SIG-M5 treated with dmso at 0.1 percent for 504 hours (cell line): ENCODE results near the gene MRPS11.
"Not testable (repeated sequence)": the region's sequence is repeated elsewhere in the genome, so short reads cannot be mapped to it uniquely, and the experiment has no call there.

ENCODE experiments used
- DNase-seq: peaks from one replicate; lab custom pipeline; 2025; ENCODE audit not compliant: unreplicated experiment; lab: John Stamatoyannopoulos, UW

Gene MRPS11

DNA sequence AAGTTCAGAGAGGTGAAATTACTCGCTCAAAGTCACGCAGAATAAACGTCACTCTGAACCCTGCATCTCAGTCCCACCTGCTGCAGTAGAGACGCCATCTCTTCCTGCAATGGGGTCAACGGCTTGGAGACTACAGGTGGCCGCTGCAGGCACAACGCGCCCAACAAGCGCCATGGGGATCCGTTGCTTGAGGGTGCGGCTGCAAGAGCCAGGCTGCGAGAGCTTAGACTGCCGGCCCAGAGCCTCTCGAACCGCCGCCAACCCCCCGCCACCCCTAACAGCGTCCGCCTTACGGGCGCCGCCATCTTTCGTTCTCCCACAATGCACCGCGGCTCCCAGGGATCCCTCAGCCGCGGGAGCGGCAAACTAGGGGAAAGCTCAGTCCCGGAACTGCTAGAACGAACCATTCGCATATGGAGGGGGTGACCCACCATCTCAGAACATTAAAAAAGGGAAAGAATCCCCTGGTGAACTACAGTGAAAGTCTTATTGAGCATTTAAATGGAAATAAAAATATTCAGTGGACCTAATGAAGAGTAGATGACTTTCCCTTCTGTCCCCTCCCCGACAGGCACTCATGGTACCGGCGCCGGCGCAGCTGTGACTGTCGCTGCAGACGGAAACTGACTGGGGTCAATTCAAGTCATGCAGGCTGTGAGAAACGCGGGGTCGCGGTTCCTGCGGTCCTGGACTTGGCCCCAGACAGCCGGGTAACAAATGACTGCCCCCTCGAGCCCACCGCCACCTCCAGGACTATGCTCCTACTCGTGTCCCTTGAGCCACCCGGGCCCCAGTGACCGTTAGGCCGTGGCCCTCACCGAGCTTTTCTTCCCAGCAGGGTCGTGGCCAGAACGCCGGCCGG, at the start of gene MRPS11, which contains the start of gene MRPL46:
Gene MRPS11, plus strand, starts transcription at position 636 of the 862 bp plus-strand sequence. Its CDS starts 10 bp downstream, at position 646.
Gene MRPL46, minus strand, starts transcription at position 316 of the 862 bp plus-strand sequence. Its CDS starts 11 bp downstream, at position 305.
- DNase-seq: peak; percentile 92

DNA sequence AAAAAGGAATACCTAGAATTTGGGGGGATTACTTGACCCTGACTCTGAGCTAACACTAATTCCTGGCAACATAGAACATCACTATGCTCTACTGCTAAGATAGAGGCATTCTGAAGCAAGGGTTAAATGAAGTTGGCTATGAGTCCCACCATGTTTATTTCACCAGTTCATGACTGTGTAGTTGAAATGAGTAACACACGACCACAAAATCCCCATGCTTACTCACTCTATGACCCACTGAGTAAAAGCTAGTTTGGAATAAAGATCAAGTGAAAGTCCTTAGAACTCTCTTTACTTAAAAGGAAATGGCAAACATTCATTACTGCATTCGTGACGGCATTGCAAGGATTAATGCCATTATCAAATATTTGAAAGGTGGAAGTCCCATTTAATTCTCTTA, 47.7 kb upstream of the MRPS11 start:
- no peak for DNase-seq

DNA sequence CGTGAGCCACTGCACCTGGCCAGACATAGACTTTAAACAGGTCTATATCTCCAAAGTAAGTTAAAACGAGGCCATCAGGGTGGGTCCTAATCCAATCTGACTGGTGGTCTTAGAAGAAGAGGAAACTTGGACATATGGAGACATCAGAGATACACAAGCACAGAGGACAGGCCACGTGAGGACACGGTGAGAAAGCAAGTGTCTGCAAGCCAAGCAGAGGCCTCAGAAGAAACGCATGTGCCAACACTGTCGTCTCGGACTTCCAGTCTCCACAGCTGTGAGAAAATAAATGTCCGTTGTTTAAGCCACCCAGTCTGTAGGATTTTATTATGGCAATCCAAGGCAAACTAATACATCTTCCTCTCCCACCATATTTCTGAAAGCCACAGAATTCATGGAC, 44.2 kb upstream of the MRPS11 start:
- DNase-seq: no peak

DNA sequence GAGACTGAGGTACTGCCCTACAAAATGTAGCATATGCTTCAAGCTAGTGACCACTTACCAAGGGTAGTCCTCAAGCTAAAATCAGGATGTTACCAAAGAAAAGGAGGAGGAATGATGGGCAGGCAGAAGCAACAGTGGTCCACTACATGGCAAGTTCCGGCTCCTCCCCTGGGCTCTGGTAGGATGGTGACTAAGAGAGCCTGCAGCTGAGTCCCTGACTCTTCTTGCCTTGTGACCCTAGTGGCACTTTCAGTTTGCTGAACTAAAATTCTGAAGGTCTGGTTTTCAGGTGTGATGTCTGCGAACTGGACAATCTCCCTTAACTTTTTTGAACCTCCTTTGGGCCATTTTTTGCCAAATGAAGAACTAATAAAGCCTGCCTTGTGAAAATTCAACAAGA, 41.2 kb upstream of the MRPS11 start:
- no peak for DNase-seq

DNA sequence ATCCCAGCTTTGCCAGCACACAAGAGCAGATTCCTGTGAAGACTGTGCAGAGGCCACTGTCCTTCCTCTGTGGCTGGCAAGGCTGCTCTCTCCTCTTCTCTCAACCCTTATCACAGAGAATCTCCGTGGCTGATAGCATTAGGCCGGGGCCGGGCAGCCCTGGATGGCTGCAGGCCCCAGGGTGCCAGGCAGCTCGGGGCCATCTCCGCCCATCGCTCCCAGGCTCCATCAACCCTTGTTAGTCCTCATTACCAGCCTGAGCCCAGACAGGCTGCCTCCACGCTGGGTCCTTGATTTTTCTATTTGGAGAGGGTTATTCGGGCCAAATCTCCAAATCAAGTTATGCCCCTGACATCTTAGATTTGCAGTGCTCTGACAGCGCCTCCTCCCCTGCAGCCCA, 39.5 kb upstream of the MRPS11 start:
- DNase-seq: no peak

DNA sequence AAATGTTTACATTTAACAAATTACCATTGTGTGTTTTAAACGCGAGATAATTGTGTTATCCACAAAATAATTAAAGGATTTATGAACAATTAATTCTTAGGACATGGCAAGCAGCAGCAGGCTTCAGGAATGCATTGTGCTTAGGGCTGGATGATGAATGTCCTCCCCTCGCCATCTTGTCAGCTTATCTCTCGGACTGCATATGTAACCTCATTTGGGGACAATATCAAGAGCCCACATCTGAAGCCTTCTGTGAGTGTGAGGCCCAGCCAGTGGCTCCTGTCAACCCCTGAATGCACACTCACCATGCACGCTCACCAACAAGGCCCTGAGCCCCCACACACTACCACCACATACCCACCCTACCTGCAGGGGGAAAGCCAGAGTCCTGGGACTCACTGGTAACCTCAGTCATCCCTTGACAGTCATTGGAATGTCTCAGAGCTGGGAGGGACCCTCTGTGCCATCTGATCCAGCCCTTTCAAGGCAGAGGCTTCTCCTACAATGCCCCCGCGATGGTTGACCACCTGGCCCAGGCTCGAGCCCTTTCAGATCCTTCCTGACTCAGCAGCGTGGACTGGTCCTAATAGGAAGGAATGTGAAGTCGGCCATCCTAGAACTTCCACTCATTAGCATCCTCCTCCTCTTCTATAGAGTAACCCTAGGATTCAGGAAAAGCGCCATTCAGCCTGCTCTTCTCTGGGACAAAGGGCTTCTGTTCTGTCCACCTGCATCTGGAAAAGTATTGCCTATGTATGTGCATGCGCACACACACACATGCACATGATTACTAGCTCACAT, 38.5 kb upstream of the MRPS11 start:
- no peak for DNase-seq

DNA sequence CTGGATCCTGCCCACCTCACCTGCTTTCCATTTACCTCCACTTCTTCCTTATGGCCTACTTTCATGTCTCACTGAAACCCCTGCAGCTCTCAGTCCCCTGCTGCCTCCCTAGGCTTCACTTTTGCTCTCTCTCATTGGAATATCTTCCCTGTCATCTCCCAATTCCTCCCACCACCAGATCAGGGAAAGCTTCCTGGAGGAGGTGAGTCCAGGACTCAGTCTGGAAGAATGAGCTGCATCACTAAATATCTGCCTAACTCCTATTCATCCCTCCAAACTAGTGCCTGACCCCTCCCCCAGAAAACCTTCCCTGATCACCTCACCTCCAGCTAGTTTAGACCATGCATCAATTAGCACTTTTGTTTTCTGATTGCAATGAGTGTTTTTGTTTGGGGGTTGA, 37.5 kb upstream of the MRPS11 start:
- DNase-seq: no peak

DNA sequence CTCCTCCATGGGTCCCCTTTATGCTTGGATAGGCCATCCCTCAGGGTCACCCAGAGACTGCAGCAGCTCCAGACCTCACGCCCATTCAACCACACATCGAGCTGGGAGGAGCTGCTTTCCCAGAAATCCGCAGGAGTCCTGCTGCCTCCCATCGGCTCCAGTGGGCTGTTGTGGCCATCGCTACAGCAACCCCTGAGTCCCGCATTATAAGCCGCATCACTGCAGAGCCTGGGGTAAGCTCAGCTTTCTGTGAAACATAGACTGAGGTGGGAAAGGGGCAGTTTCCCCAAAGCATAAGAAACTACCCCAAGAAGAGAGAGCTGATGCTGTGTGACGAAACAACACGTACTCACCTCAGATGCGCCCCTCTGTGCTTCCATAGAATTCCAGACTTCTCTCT, 36.1 kb upstream of the MRPS11 start:
- no peak for DNase-seq

DNA sequence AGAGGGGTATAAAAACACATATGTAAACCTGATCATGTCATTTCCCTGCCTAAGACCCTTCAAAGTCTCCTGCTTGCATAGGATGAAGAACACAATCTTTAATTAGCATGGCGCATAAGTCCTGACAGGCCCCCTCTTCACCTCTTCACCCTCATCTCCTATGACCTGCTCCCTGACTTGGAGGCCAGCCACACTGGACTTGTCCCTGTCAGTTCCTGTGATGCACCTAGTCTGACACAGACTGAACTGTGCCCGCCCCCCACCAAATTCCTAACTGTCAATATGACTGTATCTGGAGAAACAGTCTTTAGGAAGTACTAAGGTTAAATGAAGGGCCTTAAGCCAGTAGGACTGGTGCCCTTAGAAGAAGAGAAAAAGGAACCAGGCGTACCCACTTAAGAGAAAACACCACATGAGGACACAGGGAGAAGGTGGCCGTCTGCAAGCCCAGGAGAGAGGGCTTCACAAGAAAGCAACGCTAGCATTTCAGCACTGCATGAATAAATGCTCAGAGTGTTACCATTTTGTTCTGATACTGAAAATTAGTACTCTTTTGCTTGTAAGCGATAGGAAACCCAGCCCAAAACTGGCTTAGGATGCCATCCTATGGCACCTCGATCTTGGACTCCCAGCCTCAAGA, 34.3 kb upstream of the MRPS11 start:
- no peak for DNase-seq

DNA sequence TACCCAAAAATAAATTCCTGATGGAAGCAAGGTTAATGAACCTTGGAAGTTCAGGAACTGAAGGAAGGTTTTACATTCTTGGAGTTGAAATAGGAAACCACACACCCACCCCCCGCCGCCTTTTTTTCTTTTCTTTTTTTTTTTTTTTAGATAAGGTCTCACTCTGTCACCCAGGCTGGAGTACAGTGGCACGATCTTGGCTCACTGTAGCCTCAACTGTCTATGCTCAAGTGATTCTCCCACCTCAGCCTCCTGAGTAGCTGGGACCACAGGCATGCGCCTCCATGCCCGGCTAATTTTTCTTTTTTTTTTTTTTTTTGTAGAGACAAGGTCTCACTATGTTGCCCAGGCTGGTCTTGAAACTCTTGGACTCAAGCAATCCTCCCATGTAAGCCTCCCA, 33.4 kb upstream of the MRPS11 start:
- DNase-seq: not testable (repeated sequence)

DNA sequence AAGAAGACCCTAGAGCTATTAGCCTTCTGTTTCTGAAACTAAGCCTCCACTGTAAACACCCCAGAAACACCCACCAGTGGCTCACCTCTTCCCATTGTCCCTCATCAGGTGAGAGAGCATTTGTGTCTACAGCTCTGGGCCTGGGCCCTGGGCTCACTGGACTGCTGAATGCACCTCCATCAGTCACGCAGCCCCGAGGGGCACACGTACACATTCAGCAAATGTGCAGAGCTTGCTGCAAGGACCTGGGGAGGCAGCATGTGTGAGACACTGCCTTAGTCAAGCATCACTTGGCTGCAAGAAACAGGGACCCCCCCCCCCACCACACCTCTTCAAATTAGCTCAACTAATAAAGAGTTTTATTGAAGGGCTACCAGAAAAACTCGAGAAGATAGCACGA, 29.3 kb upstream of the MRPS11 start:
- DNase-seq: no peak

DNA sequence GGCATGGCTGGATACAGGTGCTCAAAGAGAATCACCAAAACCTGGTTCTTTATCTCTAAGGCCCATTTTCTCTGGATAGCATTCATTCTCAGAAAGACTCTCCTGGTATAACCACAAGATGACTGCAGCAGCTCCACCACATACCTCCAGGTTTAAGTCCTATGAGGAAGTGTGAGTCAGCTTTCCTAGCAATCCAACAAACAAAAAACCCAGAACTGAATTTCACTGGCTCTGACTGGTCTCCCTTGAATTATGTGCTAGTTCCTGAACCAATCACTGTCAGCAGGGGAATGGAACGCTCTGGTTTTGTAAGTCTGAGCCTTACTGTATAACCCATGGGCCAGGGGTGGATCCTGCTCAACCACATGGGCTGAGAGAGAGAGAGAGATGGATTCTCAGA, 27.5 kb upstream of the MRPS11 start:
- no peak for DNase-seq

DNA sequence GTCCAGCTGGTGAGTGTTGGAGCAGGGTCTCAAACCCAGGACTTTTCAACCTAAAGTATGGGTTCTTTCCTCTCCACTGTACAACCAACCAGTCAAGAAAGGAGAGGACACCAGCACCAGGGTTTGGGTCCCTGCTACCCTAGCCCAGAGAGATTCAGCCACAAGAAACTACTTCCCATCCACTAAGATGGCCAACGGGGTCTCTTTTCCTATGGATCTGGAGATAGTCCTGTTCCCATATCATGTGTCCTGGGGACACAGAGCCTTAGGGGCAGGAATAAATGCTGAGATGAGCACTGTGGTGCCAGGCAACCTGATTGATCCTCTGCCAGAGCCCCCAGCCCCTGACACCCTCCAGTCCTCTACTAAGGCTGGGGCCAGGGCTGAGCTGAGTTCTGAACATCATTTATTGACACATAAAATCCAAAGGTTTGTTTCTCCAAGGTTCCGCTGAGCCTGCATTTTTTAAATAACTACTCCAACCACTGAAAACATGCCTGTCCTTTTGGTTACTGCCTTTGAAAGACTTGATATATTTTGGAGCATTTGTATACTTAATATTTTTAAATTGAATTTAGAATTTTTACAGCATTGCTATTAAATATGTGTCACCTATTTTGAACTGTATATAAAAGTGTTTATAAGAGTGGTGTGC, 26.3 kb upstream of the MRPS11 start:
- DNase-seq: no peak

DNA sequence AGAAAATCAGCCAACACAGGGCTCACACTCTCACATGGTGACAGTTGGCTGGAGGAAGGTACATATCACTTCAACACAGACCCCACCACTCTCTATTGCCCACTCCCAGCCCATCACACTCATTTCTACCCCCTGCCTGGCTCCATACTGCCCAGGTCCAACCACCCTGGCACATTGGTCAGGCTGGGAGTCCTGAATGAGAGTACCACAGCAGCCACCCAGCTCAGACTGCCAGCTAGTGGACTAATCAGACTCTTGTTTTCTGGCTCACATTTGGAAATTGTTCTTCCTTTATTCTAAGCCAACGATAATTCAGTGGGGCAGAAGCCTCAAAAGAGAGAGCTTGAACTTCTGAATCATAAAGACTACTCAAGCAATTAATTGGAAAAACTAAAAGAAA, 20.3 kb upstream of the MRPS11 start:
- DNase-seq: no peak

DNA sequence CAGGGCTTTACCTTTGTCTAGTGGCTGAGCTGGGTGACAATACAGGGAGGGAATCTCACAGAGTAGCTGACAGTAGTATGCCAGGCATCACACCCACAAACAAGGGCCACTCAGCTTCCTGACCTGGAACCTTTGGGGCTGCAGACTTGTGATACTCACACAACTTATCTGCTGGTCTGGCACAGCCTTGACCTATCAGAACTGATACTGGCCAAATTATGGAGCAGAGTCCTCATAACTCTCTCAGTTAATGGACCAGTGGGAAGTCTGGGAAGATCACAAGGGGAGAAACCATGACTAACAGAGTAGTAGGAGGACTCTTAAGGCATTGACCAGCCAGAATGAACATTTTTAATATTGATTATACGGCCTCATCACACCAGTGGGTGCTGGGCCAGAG, 19.8 kb upstream of the MRPS11 start:
- DNase-seq: no peak

DNA sequence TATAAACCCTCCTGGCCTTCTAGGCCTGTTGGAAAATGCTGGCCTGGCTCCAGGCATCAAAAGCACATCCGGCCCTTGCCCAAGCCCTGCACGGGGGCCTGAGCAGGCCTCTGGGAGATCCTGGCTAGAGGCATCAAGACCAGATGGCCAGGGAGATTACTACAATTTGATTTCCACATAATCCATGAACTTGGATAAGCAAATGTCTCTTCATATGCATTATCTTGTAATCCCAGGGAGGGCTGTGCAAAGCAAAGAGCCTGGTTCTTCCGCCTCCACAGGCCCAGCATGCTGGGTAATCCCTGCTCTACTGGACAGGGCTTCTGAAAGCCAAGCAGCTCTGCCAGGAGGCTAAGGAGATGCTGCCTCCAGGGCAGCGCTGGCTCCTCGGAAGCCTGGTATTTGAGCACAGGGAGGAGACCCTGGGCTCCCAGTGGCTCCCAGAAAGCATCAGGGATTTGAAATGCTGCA, 18.5 kb upstream of the MRPS11 start:
- no peak for DNase-seq

DNA sequence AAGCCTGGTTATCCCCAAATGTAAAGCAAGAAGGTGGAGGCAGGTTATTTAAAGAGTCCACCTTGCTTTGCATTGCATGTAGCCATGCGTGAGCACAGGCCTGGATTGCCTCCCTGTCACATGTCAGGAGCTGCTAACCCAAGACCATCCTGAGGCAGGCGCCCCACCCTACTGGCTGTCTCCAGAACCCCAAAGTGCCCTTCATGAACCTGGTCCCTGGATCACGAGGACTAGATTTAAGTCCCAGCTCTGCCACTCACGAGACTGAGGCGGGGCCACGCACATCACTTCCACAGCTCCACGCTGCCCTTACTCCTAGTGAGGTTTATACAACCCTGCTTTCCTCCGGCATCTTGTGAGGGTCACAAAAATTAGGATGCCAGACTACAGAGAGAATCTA, 17.9 kb upstream of the MRPS11 start:
- DNase-seq: no peak

DNA sequence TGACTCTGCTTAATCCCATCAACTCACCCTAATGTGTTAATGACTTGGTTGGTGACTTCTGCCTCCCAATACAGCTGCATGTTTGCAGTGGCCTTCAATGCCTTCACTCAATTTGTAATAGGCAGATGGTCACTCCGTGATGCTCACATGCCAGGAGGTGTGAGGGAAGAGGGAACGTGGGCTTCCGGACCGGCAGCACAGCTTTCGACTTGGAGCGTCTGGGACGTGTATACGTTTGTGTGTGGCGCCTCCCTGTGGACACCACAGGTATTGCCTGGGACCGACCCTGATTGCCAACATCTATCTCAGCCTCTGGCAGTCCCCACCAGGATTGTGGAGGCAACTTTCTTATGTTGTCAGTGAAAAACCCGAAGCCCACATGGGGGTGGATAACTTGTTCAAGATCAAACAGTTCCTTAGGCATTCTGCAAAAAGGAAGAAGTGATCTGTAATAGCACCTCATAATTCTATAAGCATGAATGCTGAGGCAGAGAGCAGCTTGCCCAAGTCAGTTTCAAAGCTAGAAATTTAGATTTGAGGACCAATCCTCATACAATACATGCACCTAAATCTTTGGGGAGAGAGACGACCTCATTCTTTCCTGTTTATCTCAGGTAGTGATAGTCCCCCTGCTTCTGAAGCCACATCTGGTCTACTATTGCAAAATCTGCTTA, 17.2 kb upstream of the MRPS11 start:
- DNase-seq: peak; percentile 45

DNA sequence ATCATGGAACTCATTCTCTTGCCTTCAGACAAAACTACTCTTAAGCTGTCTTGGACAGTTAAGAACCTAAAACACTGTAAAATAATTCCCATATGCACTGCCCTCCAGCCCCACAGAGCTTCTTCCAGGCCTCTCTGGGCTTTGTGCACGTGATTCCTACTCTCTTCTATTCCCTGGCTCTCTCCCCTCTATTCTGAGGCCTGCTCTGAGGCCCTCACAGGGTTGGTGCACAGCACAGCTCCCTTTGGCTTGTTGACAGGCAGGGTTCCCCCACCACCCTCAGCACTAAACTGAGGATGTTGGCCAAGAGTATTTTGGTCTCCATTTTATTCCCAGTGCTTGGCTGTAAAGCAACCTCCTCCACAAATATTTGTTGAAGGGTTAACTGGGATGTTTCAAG, 13.9 kb upstream of the MRPS11 start:
- no peak for DNase-seq

DNA sequence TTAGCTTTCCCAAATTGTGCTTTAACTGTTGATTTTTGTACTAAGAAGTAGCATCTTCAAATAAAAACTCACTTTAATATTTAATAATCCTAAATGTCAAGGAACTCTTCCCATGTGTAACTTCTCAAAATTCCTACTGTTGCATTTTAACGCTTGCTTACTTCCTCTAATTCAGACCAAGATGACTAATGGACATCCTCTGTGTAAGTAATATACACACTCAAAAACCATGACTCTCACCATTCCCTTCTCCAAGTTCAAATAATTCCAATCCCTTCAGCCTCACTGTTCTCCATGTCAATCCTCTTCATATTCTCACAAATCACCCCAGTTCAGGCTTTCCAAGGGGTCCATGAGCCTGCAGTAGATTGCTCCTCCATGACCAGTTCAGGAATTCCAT, 13.3 kb upstream of the MRPS11 start:
- DNase-seq: no peak
